GM18507 (cell line): ENCODE results near the gene WDR27.
"Not testable (repeated sequence)": the region's sequence is repeated elsewhere in the genome, so short reads cannot be mapped to it uniquely, and the experiment has no call there.

Experiments
- DNase-seq: peaks from one replicate; pipeline ENCODE4 v3.0.0; 2011; ENCODE audit warnings: low read depth; ENCODE audit not compliant: insufficient read length; ENCODE audit errors: extremely low spot score
- FAIRE-seq: peaks from 2 replicates; lab custom pipeline; 2011; peaks lifted over from hg19 to GRCh38; lab: Jason Lieb, UNC

Gene WDR27

DNA sequence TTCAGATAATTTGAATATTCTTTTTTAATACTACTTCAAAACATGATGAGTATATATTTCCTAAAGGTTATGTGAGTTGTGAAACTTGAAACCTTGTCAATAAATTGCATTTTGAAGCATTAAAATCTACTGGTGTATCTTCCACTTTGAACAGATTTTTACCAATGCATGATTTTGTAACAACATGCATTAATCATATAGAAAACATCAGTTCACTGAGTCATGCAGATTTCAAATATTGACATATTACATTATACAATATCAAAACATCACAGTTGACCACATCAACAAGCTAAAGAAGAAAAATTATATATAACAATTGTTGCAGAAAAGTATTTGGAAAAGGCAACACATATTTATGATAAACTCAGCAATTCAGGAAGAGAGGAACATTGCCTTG lies 158.1 kb downstream of the WDR27 start:
- DNase-seq (no peak), FAIRE-seq (no peak)

GRCh38 chr6:169542491-169542890 lies 159.3 kb downstream of the WDR27 start:
- no peak for FAIRE-seq

GRCh38 chr6:169539176-169539897 lies 162.5 kb downstream of the WDR27 start:
- FAIRE-seq, result no peak

More at GRCh38 chr6:169542491-169542890, 159.3 kb downstream of the WDR27 start:
- DNase-seq, result no peak

GRCh38 chr6:169536446-169537170 lies 165.2 kb downstream of the WDR27 start:
- FAIRE-seq, result no peak
- DNase-seq, result no peak

More at GRCh38 chr6:169539176-169539897, 162.5 kb downstream of the WDR27 start:
- DNase-seq, result no peak

DNA sequence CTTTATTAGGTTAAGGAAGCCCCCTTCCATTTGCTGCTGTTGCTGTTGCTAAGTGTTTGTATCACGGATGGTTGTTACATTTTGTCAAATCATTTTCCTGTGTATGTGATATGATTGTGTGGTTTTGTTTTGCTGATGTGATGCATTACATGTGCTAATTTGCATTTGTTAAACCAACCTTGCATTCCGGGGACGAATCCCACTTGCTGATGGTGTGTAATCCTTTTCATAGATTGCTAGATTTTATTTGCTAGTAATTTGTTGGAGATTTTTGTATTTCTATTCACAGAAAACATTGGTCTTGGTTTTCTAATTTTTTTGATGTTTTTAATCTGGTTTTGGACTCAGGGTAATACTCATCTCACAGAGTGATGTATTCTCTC lies 167.8 kb downstream of the WDR27 start:
- no peak for FAIRE-seq
- DNase-seq, result no peak

- DNase-seq (no peak), FAIRE-seq (no peak)
Observed at GRCh38 chr6:169533301-169534038, 168.4 kb downstream of the WDR27 start.

GRCh38 chr6:169530752-169531123 lies 171.1 kb downstream of the WDR27 start:
- no peak for DNase-seq
- no peak for FAIRE-seq

DNA sequence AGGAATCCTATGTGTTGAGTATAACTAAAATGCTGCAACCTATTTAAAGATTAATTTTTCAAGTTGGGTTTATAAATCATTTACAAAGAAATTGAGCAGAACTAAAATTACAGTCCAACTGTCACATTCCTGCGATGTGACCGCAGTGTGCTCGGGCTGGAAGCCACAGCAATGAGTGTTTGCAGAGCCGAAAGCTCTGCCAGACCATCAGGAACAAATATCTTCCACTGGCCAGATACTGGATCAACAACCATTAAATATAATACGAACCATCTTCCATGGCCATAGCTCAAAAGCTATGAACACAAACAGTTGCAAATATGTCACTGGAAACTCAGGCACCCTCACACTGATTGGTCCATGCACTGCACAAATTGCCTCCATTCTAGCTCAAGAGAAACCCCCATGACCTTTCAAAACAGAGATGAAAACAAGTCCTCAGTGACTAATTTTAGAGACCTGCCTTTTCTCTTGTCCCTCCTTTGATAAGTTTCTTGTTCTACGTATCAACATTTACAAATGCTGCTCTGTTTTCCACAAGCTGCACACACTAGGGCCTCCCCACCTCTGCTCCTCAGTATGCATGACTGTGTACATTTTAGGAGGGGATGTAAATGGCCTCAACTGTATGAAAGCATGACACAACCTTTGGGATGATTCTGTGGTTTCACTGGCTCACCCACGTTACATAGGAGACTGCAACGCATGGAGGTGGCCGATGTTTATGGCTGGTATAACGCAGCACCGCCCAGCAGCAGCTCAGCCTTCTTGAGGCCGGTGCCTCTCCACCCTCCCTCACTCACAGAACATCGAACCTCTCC lies 171.7 kb downstream of the WDR27 start:
- FAIRE-seq (no peak), DNase-seq (no peak)

DNA sequence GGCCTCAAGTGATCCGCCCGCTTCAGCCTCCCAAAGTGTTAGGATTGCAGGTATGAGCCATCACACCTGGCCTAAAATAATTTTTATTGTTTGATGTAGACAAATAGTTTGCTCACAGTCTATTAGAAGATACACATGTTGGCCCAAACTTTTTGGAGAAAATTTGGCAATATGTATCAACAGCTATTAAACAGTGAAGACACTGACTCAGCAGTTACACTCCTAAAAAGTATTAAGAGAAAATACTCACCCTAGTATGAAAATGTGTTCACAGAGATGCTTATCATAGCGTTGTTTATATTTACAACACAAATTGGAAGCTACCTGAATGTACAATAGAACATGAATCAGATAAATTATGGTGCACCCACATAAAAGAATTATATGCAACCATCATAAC lies 173.1 kb downstream of the WDR27 start:
- DNase-seq, result no peak
- FAIRE-seq, result no peak

DNA sequence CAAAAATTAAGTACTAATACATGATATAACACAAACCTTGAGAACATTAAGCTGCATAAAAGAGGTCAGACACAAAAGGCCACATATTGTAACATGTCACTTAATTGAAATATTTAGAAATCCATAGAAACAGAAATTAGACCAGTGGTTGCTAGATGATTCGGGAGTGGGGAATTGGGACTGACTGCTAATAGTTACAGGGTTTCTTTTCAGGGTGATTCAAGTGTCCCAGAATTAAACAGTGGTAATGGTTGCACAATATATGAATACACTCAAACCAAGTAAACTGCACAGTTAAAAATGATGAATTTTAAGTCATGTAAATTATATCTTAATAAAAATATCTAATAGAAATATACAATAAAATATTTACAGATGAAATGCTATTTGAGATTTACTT lies 174.5 kb downstream of the WDR27 start:
- FAIRE-seq (no peak), DNase-seq (no peak)

- FAIRE-seq, result no peak
- no peak for DNase-seq
Observed at GRCh38 chr6:169521825-169522224, 180.0 kb downstream of the WDR27 start.

DNA sequence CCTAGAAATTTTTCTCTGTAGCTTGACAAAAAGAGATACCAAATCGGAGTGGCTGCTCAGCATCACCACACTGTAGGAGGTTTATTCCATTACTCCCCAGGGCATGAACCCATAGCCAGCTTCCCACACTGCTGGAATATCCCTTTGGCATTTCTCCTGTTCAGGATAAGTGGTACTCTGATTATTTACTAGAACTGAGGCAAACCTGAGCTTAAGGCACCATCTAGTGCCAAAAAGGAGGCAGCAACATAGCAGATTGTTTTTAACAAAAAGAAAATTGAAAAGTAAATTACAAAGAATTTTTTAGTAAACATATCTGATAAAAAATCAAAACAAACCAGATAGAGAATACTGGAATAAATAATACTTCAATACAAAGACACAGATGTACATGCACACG lies 181.7 kb downstream of the WDR27 start:
- DNase-seq, result no peak
- FAIRE-seq, result no peak

GRCh38 chr6:169518451-169518850 lies 183.4 kb downstream of the WDR27 start:
- FAIRE-seq, result no peak

GRCh38 chr6:169513478-169514193 lies 188.2 kb downstream of the WDR27 start:
- DNase-seq (no peak), FAIRE-seq (no peak)

More at GRCh38 chr6:169518451-169518850, 183.4 kb downstream of the WDR27 start:
- DNase-seq, result no peak

- not testable (repeated sequence) for FAIRE-seq
Observed at GRCh38 chr6:169511785-169512184, 190.0 kb downstream of the WDR27 start.

GRCh38 chr6:169510871-169511270 lies 191.0 kb downstream of the WDR27 start:
- DNase-seq, result no peak

More at GRCh38 chr6:169511785-169512184, 190.0 kb downstream of the WDR27 start:
- not testable (repeated sequence) for DNase-seq

DNA sequence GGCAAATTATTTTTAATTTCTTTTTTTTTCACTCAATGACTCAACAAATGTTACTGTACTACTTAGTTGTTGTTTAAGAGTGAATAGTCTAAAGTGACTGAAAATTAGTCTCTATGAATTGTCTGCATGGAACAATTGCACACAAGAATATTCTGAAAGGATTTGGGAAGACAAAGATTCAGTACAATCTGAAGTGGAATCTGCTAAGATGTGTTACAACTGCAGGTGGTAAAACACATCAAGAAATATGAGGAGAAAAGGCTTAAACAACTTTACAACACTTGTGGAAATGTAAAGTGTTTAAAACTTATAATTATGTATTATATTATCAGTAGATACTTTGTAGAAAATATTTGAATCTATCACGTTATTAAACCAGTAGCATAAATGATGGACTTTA lies 193.4 kb downstream of the WDR27 start:
- FAIRE-seq (no peak), DNase-seq (no peak)

More at GRCh38 chr6:169510871-169511270, 191.0 kb downstream of the WDR27 start:
- FAIRE-seq, result no peak

DNA sequence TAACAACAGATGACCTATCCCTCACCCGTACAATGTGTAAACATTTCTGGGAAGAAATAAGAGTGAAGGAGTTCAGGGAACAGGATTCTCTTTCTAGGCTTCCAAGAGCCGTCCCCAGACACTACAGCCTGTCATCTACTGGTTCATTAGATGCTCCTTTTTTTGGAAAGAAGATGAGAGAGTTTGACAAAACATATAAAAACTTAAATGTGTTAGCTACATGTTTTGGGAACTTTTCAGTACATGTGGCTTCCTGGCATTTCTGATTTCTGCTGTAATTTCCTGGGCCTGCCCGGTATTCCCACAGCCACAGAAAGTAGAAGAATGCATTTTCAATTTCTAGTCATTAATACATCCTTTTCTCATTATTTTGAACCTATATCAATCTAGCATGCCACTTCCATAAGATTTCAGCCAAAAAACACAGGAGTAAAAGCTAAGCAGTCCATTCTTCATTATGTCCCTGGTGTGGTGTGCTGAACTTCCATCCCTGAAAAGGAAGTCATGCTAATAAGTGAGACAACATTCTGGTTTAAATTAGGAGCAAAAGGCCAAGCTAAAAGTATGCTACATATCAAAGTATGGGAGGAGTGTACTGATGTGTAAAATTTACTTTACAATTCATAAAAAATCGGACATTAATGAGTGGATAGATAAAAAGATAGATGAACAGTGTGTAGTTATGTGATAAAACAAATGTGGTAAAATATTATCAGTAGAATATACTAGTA lies 198.2 kb downstream of the WDR27 start:
- no peak for FAIRE-seq
- DNase-seq, result no peak
